GM23338 (cell line): ENCODE measurements around the gene LTBR.

ENCODE experiments used
- CREB1 ChIP-seq: fragments of 250-450 bp; sonication (Bioruptor Pico); IDR thresholded peaks from 2 replicates; pipeline ENCODE4 v1.5.0; 2020; ENCODE audit warnings: low read depth, mild to moderate bottlenecking, moderate library complexity
- CTCF ChIP-seq, 2 experiments: fragments of 200-600 bp in 1 of 2; sonication (generic) in 1 of 2; conservative IDR thresholded peaks; 2 replicates each; pipeline versions ENCODE4 v1.5.1 to v1.6.1; 2016 to 2017; ENCODE audit warnings: antibody characterized with exemption in 2 of 2, low read depth in 2 of 2, mild to moderate bottlenecking in 2 of 2, moderate library complexity in 1 of 2
- EZH2 ChIP-seq: fragments of 200-600 bp; sonication (generic); IDR thresholded peaks from one replicate; pipeline ENCODE4 v1.8.0; 2017; ENCODE audit warnings: antibody characterized with exemption, mild to moderate bottlenecking, low read depth; ENCODE audit not compliant: unreplicated experiment
- EZH2phosphoT487 ChIP-seq: fragments of 200-600 bp; sonication (generic); IDR thresholded peaks from one replicate; pipeline ENCODE4 v1.8.1; 2018; ENCODE audit warnings: antibody characterized with exemption; ENCODE audit not compliant: unreplicated experiment
- NANOG ChIP-seq: IDR thresholded peaks from 2 replicates; pipeline ENCODE4 v1.6.1; 2016; ENCODE audit warnings: antibody characterized with exemption, borderline replicate concordance
- POLR2AphosphoS5 ChIP-seq: IDR thresholded peaks from 2 replicates; pipeline ENCODE4 v1.6.1; 2016; ENCODE audit warnings: antibody characterized with exemption, low read depth
- REST ChIP-seq: IDR thresholded peaks from one replicate; pipeline ENCODE4 v1.6.1; 2018; ENCODE audit warnings: antibody characterized with exemption; ENCODE audit not compliant: unreplicated experiment
- STAT1 ChIP-seq: IDR thresholded peaks from one replicate; pipeline ENCODE4 v1.6.1; 2016; ENCODE audit warnings: antibody characterized with exemption; ENCODE audit not compliant: unreplicated experiment
- ZNF331 ChIP-seq: fragments of 250-450 bp; sonication (Bioruptor Pico); IDR thresholded peaks from 2 replicates; pipeline ENCODE4 v1.5.0; 2020; ENCODE audit warnings: low read depth, mild to moderate bottlenecking, moderate library complexity
- TF ChIP-seq, protein P1 (sequence below): IDR thresholded peaks from 2 replicates; pipeline ENCODE4 v1.6.1; 2016; ENCODE audit warnings: antibody characterized with exemption

- no peak for TF ChIP-seq EZH2phosphoT487
- no peak for TF ChIP-seq POLR2AphosphoS5
- TF ChIP-seq CTCF (conservative IDR thresholded peaks at IDR 0.05; ENCODE audit: low read depth in 2 of 2), result no peak
- no peak for TF ChIP-seq EZH2
- TF ChIP-seq, protein P1, sequence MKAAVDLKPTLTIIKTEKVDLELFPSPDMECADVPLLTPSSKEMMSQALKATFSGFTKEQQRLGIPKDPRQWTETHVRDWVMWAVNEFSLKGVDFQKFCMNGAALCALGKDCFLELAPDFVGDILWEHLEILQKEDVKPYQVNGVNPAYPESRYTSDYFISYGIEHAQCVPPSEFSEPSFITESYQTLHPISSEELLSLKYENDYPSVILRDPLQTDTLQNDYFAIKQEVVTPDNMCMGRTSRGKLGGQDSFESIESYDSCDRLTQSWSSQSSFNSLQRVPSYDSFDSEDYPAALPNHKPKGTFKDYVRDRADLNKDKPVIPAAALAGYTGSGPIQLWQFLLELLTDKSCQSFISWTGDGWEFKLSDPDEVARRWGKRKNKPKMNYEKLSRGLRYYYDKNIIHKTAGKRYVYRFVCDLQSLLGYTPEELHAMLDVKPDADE, result no peak
- TF ChIP-seq CREB1 (CRISPR knock-in tag), result no peak
- no peak for TF ChIP-seq STAT1
- no peak for TF ChIP-seq ZNF331 (CRISPR knock-in tag)
- TF ChIP-seq NANOG, result no peak
- TF ChIP-seq REST, result no peak
Measured at GRCh38 chr12:6438345-6438744, 54.4 kb downstream of the LTBR start.
